RWPE2 (cell line): Measurements from ENCODE around the gene NCR3LG1.
"Not testable (repeated sequence)": the region's sequence is repeated elsewhere in the genome, so short reads cannot be mapped to it uniquely, and the experiment has no call there.

Experiments used
- ATAC-seq: fragments of 200-7000 bp; cut with Tn5 transposase; 3 replicates; pipeline ENCODE4 v1.9.1; 2021; ENCODE audit warnings: low read depth
- DNase-seq: peaks from one replicate; pipeline ENCODE4 v3.0.0-alpha.2; 2020; ENCODE audit warnings: low spot score
- H3K27ac ChIP-seq: fragments of 450-650 bp; 2 replicates; pipeline ENCODE4 v1.5.1; 2017; ENCODE audit warnings: mild to moderate bottlenecking; ENCODE audit not compliant: poor library complexity, severe bottlenecking
- H3K27me3 ChIP-seq: fragments of 250-450 bp; sonication (Bioruptor Pico); 2 replicates; pipeline ENCODE4 v1.5.1; 2021; ENCODE audit warnings: mild to moderate bottlenecking, moderate library complexity; ENCODE audit not compliant: insufficient read depth, poor library complexity, severe bottlenecking
- H3K36me3 ChIP-seq: fragments of 250-450 bp; sonication (Bioruptor Pico); 2 replicates; pipeline ENCODE4 v1.5.1; 2020; ENCODE audit warnings: low read depth, mild to moderate bottlenecking, moderate library complexity
- H3K4me1 ChIP-seq: fragments of 250-450 bp; sonication (Bioruptor Pico); 2 replicates; pipeline ENCODE4 v1.5.1; 2021; ENCODE audit warnings: mild to moderate bottlenecking, moderate library complexity; ENCODE audit not compliant: insufficient read depth, poor library complexity, severe bottlenecking
- H3K4me3 ChIP-seq: fragments of 250-450 bp; sonication (Bioruptor Pico); 2 replicates; pipeline ENCODE4 v1.5.1; 2021; ENCODE audit warnings: mild to moderate bottlenecking, moderate library complexity; ENCODE audit not compliant: severe bottlenecking
- H3K9me3 ChIP-seq: fragments of 250-450 bp; sonication (Bioruptor Pico); 2 replicates; pipeline ENCODE4 v1.5.1; 2021; ENCODE audit warnings: mild to moderate bottlenecking, moderate library complexity; ENCODE audit not compliant: severe bottlenecking
- CTCF ChIP-seq: fragments of 450-650 bp; IDR thresholded peaks from one replicate; pipeline ENCODE4 v1.5.1; 2017; ENCODE audit warnings: mild to moderate bottlenecking, moderate library complexity; ENCODE audit not compliant: poor library complexity, severe bottlenecking

The NCR3LG1 gene

GRCh38 chr11:17423533-17424310, 72.1 kb downstream of the NCR3LG1 start:
- Histone ChIP-seq H3K4me1 (no peaks in the 10 kb centered on the region), H3K27ac (no peak overlapping the region), H3K4me3 (no peak overlapping the region), H3K27me3 (peaks cover 13% of the 10 kb centered on the region), H3K36me3 (no peaks in the 10 kb centered on the region), H3K9me3 (no peaks in the 10 kb centered on the region)
- ATAC-seq (peak; percentile 58; the same call in 1 of the 3 replicates), DNase-seq (no peak)
- TF ChIP-seq CTCF, result no peak

GRCh38 chr11:17426233-17426632, 74.6 kb downstream of the NCR3LG1 start:
- H3K27ac ChIP-seq, H3K4me3 ChIP-seq, DNase-seq, H3K4me1 ChIP-seq, ATAC-seq, H3K9me3 ChIP-seq, H3K27me3 ChIP-seq, H3K36me3 ChIP-seq: not testable (repeated sequence)
